ENCODE results near the gene KLHDC4. TPM values are rescaled to one million over a fixed set of nuclear protein-coding genes. Genes with fewer than 3 reads are reported as not detected.
"Not testable (repeated sequence)": the region's sequence is repeated elsewhere in the genome, so short reads cannot be mapped to it uniquely, and the experiment has no call there.

The KLHDC4 gene
- 10 to 100 TPM; 65.9 to 70.2 TPM for total RNA-seq

DNA sequence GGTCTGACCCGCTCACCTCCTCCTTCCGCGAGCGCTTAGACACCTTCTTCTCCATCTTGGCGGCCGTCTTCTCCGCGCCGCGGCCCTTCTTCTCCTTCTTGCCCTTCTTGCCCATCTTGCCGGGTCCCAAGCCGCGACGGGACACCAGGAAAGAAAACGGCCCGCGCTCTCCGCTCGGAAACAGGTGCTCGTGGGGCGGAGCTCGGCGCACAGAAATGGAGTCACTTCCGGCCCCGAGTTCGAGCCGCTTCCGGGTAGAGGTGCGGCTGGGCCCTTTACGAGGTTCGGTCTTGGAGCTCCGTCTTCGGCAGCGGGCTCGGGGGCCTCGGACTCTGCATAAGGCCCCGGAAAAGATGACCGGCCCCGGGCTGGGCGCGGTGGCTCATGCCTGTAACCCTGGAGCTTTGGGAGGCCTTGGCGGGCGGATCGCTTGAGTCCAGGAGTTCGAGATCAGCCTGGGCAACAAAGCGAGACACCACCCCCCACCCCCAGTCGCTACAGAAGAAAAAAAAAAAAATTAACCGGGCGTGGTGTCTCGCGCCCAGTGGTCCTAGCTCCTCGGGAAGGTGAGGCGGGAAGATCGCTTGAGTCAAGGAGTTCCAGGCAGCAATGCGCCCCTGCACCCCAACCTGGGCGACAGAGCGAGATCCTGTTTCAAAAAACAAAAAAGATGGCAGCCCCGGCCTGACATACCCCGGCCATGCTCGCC, at the start of gene KLHDC4:
KLHDC4 (minus strand) TSS at position 211 of the 709 bp plus-strand sequence; CDS start at position 115, 96 bp downstream.
- POLR2A ChIA-PET: interaction anchor here (0.7 to 2.5 kb wide), 12 partner anchors 8 to 805 kb away, joined by 3 to 10 read pairs (median 4); partner anchors contain the start of genes BANP and SLC7A5
- no peaks in the 10 kb centered on the region for H3K27me3 Mint-ChIP-seq
- peaks cover 38% of the 10 kb centered on the region for H3K4me1 Mint-ChIP-seq (ENCODE audit: low read depth)
- H3K27ac Mint-ChIP-seq: peak within 1 kb of the TSS; percentile 92
- intact Hi-C loops (cut with micrococcal nuclease): loop anchor here (5.0 kb wide), 2 partner anchors 129 to 374 kb away; partner anchors contain the start of gene MAP1LC3B
- no peaks in the 10 kb centered on the region for H3K9me3 Mint-ChIP-seq
- DNase-seq: peak; percentile 94
- H3K36me3 Mint-ChIP-seq: peaks cover 29% of the 10 kb centered on the region
- peak within 1 kb of the TSS; percentile 97 for H3K4me3 Mint-ChIP-seq
- CTCF ChIA-PET: interaction anchor here (0.6 to 4.0 kb wide), 7 partner anchors 11 to 307 kb away, joined by 3 to 36 read pairs (median 4); partner anchors contain the start of gene SLC7A5

DNA sequence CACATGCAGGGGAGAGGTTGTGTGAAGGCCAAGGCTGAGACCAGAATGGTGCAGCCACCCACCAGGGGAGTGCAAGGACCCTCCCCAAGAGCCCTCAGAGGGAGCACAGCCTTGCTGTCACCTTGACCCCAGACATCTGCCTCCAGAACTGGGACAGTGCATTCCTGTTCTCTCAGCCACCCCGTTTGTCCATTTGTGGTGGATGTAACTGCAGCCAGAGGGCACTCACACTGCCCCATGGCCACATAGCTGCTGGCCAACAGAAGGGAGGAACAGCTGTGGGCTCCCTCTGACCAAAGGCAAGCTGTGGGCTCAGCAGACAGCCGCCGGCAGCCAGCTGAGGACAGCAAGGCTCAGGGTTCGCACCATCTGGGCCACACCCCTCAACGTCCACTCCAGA, 49.8 kb upstream of the KLHDC4 start:
- no peak overlapping the region for H3K27ac Mint-ChIP-seq
- H3K9me3 Mint-ChIP-seq: peaks cover 24% of the 10 kb centered on the region
- H3K27me3 Mint-ChIP-seq: no peaks in the 10 kb centered on the region
- POLR2A ChIA-PET: no interaction called here
- no peak overlapping the region for H3K4me3 Mint-ChIP-seq
- H3K4me1 Mint-ChIP-seq (ENCODE audit: low read depth): no peaks in the 10 kb centered on the region
- CTCF ChIA-PET: no interaction called here
- DNase-seq: no peak
- H3K36me3 Mint-ChIP-seq: peaks cover 2% of the 10 kb centered on the region
- intact Hi-C loops (cut with micrococcal nuclease): no loop called here

DNA sequence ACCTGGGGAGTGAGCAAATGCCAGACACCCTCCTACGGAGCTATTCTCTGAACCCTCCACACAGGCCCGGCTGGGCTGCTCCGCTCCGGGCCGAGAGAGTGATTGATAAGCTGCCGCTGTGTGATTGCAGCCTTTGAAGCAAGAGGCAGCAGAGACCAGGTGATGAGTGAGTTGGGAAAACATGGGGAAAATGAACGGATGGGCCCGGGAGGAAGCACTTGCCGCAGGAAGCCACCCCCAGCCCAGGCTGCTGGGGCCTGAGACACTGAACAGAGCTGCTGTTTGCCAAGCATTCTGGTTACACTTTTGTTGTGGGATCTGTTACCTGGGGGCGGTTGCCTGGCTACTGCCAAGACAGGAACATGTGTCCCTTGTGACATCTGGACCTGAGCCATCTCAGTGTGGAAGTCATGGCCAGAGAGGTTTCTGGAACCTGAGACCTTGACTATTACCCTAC, 46.4 kb upstream of the KLHDC4 start:
- intact Hi-C loops (cut with micrococcal nuclease): no loop called here

GRCh38 chr16:87811454-87811853, 45.7 kb upstream of the KLHDC4 start:
- H3K4me1 Mint-ChIP-seq (ENCODE audit: low read depth): peaks cover 18% of the 10 kb centered on the region
- H3K27me3 Mint-ChIP-seq; H3K9me3 Mint-ChIP-seq; H3K36me3 Mint-ChIP-seq; POLR2A ChIA-PET; DNase-seq; CTCF ChIA-PET; H3K4me3 Mint-ChIP-seq; intact Hi-C loops (cut with micrococcal nuclease); H3K27ac Mint-ChIP-seq: not testable (repeated sequence)

More for the DNA sequence above, 46.4 kb upstream of the KLHDC4 start:
- H3K27me3 Mint-ChIP-seq: no peaks in the 10 kb centered on the region
- no peak overlapping the region for H3K4me3 Mint-ChIP-seq
- H3K4me1 Mint-ChIP-seq (ENCODE audit: low read depth): peaks cover 11% of the 10 kb centered on the region
- CTCF ChIA-PET: no interaction called here
- no peak for DNase-seq
- no peak overlapping the region for H3K27ac Mint-ChIP-seq
- H3K36me3 Mint-ChIP-seq: peaks cover 2% of the 10 kb centered on the region
- peaks cover 8% of the 10 kb centered on the region for H3K9me3 Mint-ChIP-seq
- POLR2A ChIA-PET: no interaction called here

DNA sequence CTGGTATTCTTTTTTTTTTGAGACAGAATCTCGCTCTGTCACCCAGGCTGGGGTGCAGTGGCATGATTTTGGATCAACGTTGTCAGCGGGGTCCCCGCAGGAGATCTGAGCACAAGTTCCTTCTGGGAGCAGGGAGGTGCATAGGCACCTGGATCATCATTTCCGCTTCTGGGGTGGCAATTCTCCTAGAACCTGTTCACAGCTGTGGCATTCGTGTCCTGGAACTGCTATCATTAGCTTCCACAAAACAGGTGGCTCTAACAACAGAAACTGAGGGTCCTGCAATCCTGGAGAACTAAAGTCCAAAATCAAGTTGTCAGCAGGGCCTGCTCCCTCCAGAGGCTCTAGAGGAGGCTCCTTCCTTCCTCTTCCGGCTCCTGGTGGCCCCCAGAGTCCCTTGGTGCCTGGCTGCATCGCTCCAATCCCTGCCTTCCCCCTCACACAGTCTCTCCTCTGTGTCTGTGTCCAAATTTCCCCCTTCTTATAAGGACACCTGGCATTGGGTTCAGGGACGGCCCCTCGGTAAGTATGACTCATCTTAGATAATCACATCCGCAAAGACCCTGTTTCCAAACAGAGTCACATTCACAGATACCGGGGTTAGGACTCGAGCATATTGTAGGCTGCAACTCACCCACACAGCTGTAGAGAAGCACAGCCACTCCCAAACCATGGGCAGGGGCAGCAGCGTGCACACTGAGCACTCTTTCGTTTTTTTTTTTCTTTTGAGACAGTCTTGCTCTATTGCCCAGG, 43.5 kb upstream of the KLHDC4 start:
- DNase-seq: peak; percentile 28
- CTCF ChIA-PET: interaction anchor here (0.9 to 3.8 kb wide), 2 partner anchors 30 kb away, joined by 3 to 20 read pairs; no protein-coding TSS in a partner anchor
- intact Hi-C loops (cut with micrococcal nuclease): no loop called here
- no peaks in the 10 kb centered on the region for H3K9me3 Mint-ChIP-seq
- POLR2A ChIA-PET: no interaction called here
- H3K4me3 Mint-ChIP-seq: no peak overlapping the region
- H3K27me3 Mint-ChIP-seq: no peaks in the 10 kb centered on the region
- peaks cover 2% of the 10 kb centered on the region for H3K36me3 Mint-ChIP-seq
- no peak overlapping the region for H3K27ac Mint-ChIP-seq
- peaks cover 23% of the 10 kb centered on the region for H3K4me1 Mint-ChIP-seq (ENCODE audit: low read depth)

DNA sequence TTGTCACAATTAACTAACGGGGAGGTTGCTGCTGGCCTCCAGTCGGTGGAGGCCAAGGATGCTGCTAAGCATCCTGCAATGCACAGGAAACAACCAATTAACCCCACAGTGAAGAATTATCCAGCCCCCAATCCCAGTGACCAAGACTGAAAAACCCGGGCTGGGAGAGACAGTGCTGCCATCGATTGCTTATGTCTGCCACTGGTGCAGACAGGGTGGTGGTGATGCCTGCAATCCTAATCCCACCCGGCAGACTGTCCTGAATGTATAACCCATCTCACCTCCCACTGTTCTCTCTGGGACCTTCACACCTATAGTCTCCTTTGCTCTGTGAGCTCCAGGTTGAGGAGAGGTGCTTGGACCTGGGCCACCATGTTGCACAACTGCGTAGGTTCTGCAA, 42.3 kb upstream of the KLHDC4 start:
- Mint-ChIP-seq H3K36me3 (peaks cover 2% of the 10 kb centered on the region), H3K9me3 (no peaks in the 10 kb centered on the region), H3K4me1 (ENCODE audit: low read depth) (peaks cover 23% of the 10 kb centered on the region), H3K27me3 (no peaks in the 10 kb centered on the region), H3K27ac (no peak overlapping the region), H3K4me3 (no peak overlapping the region)
- POLR2A ChIA-PET: interaction anchor here (1.5 kb wide), 1 partner anchor 58 kb away, joined by 4 read pairs; no protein-coding TSS in a partner anchor
- CTCF ChIA-PET: interaction anchor here (2.7 to 3.8 kb wide), 2 partner anchors 27 to 29 kb away, joined by 10 to 20 read pairs; no protein-coding TSS in a partner anchor
- intact Hi-C loops (cut with micrococcal nuclease): no loop called here
- no peak for DNase-seq

GRCh38 chr16:87806641-87807546, 41.1 kb upstream of the KLHDC4 start:
- ChIA-PET CTCF (interaction anchor here (0.8 to 3.8 kb wide), 4 partner anchors 15 to 43 kb away, joined by 3 to 20 read pairs (median 8); no protein-coding TSS in a partner anchor), POLR2A (interaction anchor here (1.1 to 2.0 kb wide), 4 partner anchors 27 to 61 kb away, joined by 3 to 22 read pairs (median 4); no protein-coding TSS in a partner anchor)
- intact Hi-C loops (cut with micrococcal nuclease): loop anchor here (1.0 kb wide), 1 partner anchor 28 kb away; no protein-coding TSS in a partner anchor
- H3K4me3 Mint-ChIP-seq: peak overlapping the region; percentile 79
- no peaks in the 10 kb centered on the region for H3K27me3 Mint-ChIP-seq
- peak; percentile 76 for DNase-seq
- H3K4me1 Mint-ChIP-seq (ENCODE audit: low read depth): peaks cover 23% of the 10 kb centered on the region
- H3K27ac Mint-ChIP-seq: peak overlapping the region; percentile 81
- peaks cover 2% of the 10 kb centered on the region for H3K36me3 Mint-ChIP-seq
- H3K9me3 Mint-ChIP-seq: no peaks in the 10 kb centered on the region

- Mint-ChIP-seq H3K9me3 (no peaks in the 10 kb centered on the region), H3K27me3 (no peaks in the 10 kb centered on the region), H3K36me3 (peaks cover 2% of the 10 kb centered on the region), H3K4me1 (ENCODE audit: low read depth) (peaks cover 23% of the 10 kb centered on the region), H3K4me3 (peak overlapping the region; percentile 79), H3K27ac (peak overlapping the region; percentile 81)
- intact Hi-C loops (cut with micrococcal nuclease): loop anchor here (1.0 kb wide), 1 partner anchor 27 kb away; no protein-coding TSS in a partner anchor
- ChIA-PET POLR2A (interaction anchor here (1.2 to 2.0 kb wide), 3 partner anchors 12 to 62 kb away, joined by 3 to 22 read pairs (median 3); no protein-coding TSS in a partner anchor), CTCF (interaction anchor here (1.4 to 3.8 kb wide), 3 partner anchors 25 to 44 kb away, joined by 6 to 20 read pairs (median 10); no protein-coding TSS in a partner anchor)
- peak; percentile 66 for DNase-seq
Observed at GRCh38 chr16:87806261-87806640, 40.5 kb upstream of the KLHDC4 start.

DNA sequence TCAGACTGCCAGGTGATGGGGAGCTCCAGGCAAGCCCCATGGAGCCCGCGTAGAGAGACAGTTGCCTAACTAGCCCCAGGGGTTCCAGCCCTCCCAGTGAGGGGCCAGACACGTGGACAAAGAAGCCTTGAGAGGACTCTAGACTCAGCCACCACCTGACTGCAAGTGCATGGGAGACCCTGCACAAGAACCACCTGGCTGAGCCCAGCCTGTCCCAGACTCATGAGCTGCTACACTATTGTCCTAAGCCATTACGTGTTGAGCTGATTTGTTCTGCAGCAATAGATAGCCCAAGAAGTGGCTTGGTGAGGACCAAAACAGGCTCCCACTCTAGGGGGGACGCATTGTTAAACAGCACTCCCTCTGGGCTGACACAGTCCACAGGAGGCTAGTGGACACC, 37.6 kb upstream of the KLHDC4 start:
- H3K27me3 Mint-ChIP-seq: no peaks in the 10 kb centered on the region
- ChIA-PET POLR2A (no interaction called here), CTCF (interaction anchor here (0.7 kb wide), 1 partner anchor 35 kb away, joined by 3 read pairs; no protein-coding TSS in a partner anchor)
- intact Hi-C loops (cut with micrococcal nuclease): no loop called here
- H3K36me3 Mint-ChIP-seq: peaks cover 2% of the 10 kb centered on the region
- H3K27ac Mint-ChIP-seq: no peak overlapping the region
- no peak for DNase-seq
- peaks cover 16% of the 10 kb centered on the region for H3K4me1 Mint-ChIP-seq (ENCODE audit: low read depth)
- H3K9me3 Mint-ChIP-seq: no peaks in the 10 kb centered on the region
- no peak overlapping the region for H3K4me3 Mint-ChIP-seq

- ChIA-PET POLR2A (no interaction called here), CTCF (no interaction called here)
- no peak overlapping the region for H3K27ac Mint-ChIP-seq
- intact Hi-C loops (cut with micrococcal nuclease): no loop called here
- no peaks in the 10 kb centered on the region for H3K9me3 Mint-ChIP-seq
- peaks cover 16% of the 10 kb centered on the region for H3K4me1 Mint-ChIP-seq (ENCODE audit: low read depth)
- no peak for DNase-seq
- no peaks in the 10 kb centered on the region for H3K27me3 Mint-ChIP-seq
- no peak overlapping the region for H3K4me3 Mint-ChIP-seq
- H3K36me3 Mint-ChIP-seq: peaks cover 2% of the 10 kb centered on the region
Observed at GRCh38 chr16:87802670-87803069, 36.9 kb upstream of the KLHDC4 start.

- ChIA-PET POLR2A (no interaction called here), CTCF (interaction anchor here (1.5 kb wide), 1 partner anchor 23 kb away, joined by 3 read pairs; no protein-coding TSS in a partner anchor)
- no peaks in the 10 kb centered on the region for H3K27me3 Mint-ChIP-seq
- H3K9me3 Mint-ChIP-seq: no peaks in the 10 kb centered on the region
- no peak overlapping the region for H3K4me3 Mint-ChIP-seq
- peaks cover 2% of the 10 kb centered on the region for H3K36me3 Mint-ChIP-seq
- DNase-seq: no peak
- intact Hi-C loops (cut with micrococcal nuclease): no loop called here
- no peak overlapping the region for H3K27ac Mint-ChIP-seq
- peaks cover 9% of the 10 kb centered on the region for H3K4me1 Mint-ChIP-seq (ENCODE audit: low read depth)
Observed at GRCh38 chr16:87801679-87802259, 36.0 kb upstream of the KLHDC4 start.
